IPS DF 4.7 (cell line): ENCODE results near the gene PRSS27.
A peak's percentile ranks its signal among the peaks of the same experiment; 100 is the strongest.
"Not testable (repeated sequence)": the region's sequence is repeated elsewhere in the genome, so short reads cannot be mapped to it uniquely, and the experiment has no call there.

ENCODE experiments used
- DNase-seq: peaks from one replicate; pipeline ENCODE4 v3.0.0-alpha.2; 2013; ENCODE audit warnings: low spot score; ENCODE audit errors: extremely low read depth

The PRSS27 gene

DNA sequence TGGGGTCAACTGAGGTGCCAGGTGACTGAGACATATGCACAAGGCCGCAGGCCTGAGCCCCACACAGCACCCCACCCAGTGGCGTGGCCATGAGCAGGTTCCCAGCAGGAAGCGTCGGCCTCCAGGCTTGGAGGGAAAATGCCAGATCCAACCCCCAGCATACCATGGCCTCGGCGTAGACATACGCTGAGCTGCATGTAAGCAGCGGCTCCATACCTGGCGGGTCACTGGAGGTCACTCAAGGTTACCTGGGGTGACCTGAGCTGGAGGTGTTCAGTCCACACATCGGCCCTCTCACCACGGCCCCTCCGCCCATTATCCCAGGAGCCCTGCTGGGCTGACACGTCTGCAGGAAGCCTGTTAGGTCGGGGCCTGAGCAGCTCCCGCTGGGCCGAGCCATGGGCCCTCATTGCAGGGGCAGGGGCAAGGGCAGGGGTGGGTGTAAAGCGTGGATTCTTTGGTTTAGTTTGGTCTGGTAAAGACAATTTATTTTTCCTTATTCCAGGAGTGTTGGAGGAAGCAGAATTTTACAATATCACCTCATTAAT, 22.5 kb downstream of the PRSS27 start:
- no peak for DNase-seq

DNA sequence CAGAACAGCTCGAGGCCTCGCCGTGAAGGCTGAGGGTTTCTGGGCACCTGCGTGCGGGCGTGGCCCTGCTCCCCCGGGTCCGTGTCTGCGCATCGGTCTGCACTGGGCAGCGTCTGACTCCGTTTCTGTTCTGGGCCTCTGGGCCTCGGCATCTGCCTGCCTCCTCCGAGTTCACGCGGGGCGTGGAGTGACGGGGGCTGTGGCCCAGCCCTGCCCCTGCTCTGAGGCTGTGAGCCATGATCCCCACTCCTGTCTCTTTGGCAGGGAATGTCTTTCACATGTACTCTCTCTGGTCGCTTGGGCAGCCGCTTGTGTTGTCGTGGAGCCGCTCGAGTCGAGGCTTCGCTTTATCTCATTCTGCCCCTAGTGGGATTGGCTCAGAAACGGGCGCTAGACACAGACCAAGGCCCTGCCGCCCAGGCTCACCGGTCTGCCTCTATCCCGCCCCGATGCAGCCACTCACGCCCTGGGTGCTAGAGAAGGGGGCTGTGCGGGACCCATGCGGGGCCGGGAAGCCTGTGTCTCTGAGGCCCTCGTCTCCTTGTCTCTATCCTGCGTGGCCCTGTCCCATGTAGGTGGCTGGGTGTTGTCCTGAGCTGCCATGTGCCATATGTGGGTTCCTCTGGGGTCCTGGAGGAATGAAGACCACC, 23.3 kb downstream of the PRSS27 start:
- DNase-seq: not testable (repeated sequence)

DNA sequence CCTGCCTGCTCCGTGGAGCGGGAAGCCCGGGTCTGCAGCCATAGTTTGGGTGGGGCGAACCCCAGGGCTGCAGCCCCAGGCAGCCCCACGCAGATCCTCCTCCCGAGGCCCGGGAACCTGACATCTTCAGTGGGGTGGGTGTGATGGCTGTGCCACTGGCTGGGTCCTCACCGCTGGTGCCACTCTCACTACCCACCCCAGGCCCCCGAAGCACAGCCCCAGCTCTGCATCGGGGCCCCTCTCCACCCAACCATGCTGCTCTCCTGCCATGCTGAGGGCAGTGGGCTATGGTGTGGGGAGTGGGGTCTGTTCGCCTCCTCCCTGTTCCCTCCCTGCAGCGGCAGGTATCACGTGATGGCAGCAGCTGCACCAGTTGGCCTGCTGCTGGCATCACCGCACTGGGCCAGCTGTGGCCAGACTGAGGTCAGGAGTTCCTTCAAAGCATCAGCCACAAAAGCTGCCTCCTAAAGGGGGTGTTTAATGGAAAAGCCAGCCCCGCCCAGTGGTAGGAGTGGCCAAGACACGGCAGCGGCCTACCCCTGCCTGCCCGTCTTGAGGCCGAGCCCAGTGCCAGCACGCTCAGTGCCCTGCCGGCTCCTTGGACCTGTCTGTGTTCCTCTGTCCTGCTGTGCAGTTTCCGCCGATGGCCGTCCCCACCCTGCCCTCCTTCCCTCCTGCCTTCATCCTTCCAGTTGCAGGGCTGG, 26.9 kb downstream of the PRSS27 start:
- no peak for DNase-seq

DNA sequence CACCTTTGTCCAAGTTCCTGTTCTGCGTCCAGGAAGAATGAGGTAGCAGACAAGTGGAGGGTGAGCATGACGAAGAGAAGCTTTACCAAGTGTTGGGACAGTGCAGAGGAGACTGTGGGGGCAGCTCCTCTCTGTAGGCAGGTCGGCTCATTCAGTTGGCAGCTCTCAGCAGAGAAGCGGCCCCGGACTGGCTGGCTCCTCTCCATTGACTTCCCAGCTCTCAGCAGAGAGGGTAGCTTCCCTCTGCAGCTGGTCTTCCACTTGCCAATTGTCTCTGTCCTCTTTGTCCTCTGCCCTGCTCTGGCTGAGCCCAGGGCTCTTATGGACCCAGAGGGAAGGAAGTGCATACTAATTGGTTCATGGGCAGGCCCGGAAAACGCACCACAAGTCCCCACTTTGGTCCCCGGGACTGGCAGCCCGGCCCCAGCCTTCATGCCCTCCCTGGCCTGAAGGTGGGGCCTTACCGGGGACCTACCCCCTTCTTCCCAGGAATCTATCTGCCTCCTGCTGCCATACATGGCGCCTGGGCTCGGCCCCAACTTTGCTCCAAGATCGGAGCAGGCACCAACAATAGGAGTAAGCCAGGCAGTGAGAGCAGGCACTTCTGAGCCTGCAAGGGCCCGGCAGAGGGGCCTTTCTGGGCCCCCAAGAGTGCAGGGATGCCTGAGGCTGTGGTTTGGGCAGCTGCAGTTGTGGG, 27.6 kb downstream of the PRSS27 start:
- DNase-seq: no peak

DNA sequence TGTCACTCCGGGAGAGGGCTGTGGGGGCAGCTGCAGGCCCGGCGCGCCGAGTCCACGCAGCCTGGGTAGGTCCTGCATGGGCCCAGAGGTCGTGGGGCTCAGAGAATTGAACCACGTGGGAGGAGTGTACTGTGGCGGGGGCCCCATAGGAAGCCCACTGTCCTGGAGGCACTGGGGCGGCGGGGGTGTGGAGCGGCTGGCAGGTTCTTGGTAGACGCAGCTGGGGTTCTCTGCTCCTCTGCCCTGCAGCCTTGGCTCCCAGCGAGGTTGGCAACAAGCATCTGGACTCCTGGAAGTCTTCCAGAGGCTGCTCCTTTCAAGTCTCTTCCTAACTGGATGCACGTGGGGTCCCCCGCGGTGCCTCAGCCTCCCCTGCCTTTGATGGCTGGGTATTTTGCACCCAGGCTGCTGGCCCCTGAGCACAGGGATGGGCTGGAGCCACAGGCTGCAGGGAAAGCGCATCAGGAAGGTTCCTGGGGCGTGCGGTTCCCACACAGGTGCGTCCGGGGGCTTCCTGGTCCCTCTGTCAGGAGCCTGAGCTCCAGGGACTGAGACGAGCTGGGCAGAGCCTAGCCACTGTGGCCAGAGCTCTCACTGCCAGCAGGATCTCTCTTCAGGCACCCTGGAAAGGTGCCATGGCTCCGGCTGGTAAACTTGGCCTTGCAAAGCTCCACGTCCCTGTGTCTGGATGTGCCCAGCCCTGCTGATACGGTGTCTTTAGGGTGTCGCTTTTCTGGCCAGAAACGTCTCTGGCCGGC, 28.4 kb downstream of the PRSS27 start:
- DNase-seq: no peak

DNA sequence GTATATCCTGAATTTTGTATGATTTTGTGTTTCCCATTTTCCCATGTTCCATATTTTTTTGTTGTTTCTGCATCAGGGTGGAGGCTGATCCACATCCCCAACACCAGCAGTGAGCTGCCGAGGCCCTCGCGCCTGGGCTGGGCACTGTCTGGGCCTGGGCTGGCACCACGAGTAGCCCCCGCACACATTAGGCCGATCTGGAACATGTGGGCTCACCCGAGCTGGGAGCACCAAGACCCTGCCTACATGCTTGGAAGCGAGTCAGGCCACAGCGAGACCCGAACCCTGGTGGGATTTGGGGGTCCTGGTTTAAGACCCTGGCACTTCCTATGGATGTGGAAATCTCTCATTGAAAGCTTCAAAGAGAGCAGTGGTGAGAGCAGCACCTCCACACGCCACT, 29.2 kb downstream of the PRSS27 start:
- no peak for DNase-seq

DNA sequence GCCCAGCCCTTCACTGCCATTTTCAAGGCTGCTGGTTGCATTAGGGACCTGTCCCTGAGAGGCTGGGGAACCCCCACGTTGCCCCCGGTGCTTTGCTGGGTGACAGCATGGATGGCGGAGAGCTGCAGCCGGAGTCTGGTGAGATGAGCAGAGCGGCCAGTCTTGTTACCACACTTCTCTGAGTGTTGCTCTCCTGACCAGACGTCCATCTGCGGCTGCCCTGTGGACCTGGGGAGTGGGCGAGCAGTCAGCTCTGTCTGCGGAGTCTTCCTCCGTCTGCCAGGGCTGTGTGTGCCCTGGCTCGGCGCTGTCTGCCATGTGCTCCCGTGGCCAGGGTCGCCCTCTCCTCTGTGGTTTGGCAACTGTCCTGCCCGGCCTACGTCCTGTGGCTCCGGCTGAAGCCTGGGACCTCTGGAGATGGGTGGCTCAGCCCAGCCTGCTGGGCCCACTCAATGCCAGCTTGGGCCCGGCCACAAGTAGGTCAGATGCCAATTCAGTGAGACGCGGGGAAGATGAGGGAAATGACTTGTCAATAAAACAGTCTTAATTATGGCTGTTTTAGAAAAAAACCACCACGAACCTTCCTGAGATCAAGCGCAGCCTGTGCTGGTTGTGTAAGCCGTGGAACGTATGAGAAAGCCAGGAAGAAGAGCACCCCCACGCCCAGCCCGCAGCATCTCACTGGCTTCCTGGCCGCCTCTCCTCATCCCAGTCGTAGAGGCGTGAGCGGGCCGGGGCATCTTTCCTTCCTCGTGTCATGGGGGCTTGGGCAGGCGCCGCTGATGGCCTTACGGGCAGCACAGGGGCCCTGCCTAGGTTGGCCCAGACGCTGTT, 29.8 kb downstream of the PRSS27 start:
- no peak for DNase-seq

DNA sequence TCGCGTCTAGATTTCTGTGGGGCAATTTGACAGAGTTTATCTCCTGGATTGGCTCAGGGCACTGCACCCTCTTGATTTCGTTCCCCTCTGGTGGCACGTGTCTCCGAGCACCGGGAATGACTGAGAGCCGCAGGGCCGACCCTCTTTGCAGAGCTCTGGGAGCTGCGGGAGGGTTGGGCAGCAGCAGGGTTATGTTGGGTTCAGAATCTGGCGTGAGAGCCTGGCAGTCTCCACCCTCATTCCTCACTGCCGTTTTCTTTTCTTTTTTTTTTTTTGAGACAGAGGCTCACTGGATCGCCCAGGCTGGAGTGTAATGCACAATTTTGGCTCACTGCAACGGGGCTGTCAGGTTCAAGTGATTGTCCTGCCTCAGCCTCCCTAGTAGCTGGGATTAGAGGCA, 30.6 kb downstream of the PRSS27 start:
- not testable (repeated sequence) for DNase-seq

DNA sequence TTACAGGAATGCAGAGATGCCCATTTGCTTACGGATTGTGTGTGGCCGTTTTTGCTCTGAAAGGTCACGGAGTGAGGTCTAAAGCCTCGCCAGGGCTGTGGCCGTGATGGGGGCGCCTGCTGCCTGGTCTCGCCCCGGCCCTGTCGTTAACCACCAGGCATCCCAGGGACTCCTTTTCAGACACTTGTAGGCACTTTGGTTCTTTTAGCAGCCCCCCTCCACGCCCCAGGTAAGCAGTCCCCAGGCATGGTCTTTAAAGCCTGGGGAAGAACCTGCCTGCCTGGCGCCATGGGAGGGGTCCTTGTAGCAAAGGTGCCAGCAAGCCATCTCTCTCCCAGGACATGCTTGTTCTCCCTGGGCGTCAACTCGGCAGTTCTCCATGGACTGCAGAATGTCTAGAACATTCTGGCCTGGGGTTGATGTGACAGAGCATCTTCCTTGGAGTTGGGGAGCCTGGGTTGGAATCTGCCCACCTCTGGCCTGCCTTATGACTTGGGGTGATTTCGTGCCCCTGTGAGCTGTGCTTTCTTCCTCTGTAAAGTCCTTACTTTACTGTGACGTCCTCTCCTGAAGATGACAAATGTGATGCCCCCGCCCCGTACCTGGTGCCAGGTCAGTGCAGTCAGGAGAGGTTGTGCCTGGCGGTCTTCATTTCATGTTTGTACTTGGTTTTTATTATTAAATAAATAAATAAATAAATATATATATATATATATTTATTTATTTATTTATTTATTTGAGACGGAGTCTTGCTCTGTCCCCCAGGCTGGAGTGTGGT, 32.3 kb downstream of the PRSS27 start:
- no peak for DNase-seq

DNA sequence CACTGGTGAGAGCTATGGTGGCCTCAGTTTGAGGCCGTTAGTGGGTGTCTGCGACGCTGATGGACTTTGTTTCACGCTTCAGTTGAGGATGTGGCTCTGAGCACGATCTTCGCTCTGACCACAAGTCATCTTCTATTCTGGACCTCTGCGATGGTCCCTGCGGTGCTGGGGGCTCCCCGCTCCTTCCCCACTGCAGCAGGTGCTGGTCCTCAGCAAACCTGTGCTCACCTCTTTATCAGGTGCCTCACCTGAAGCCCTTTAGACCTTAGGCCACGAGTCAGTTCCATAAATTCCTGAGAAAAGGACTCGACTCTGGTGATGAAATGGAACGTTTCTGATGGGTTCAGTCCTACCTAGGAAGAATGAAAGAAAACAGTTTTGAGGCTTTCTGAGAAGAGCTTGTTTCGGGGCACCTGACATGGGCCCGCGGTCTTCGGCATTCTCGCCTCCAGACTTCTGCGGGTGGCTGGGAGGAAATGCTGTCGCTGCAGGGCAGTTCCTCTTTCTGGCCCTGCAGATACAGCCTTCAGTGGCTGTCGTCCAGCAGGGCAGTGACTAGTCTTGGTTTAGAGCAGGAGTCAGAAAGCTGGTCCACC, 33.0 kb downstream of the PRSS27 start:
- DNase-seq: no peak

DNA sequence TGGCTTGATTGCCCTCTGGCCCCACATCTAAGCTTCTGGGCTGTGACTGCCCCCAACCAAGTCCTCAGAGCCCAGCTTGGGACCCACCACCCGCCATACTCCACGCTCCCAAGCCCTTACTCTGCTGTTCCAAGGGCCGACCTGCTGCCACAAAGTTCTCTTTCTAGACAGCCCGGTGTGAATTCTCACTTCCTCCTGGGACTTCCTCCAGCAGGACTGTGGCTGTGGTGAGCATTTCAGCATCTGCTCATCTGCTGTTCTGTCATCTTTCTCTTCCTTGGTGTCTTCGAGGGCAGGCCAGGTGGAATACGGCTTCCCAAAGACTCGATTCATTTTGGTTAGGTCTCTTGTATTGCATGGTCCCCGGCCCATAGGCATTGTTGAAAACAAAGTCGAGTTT, 33.9 kb downstream of the PRSS27 start:
- DNase-seq: not testable (repeated sequence)

DNA sequence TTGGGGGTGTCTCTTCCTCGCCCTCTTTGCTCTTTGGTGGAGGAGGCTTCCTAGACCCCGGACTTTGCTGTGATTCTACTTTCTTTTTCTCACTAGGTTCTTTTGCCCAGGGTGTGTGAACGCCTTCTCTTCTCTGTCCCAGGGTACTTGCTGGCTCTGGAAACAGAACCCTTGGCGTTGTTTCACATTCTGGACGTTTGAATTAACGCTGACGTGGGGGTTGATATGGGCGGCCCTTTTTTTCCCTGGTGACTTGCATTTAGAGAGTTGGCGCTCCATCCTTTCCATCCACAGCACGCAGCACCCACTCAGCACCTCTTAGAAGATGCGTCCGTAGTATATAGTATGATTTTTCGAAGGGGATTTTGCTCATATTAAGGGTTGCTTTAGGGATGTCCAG, 37.0 kb downstream of the PRSS27 start:
- DNase-seq: not testable (repeated sequence)

DNA sequence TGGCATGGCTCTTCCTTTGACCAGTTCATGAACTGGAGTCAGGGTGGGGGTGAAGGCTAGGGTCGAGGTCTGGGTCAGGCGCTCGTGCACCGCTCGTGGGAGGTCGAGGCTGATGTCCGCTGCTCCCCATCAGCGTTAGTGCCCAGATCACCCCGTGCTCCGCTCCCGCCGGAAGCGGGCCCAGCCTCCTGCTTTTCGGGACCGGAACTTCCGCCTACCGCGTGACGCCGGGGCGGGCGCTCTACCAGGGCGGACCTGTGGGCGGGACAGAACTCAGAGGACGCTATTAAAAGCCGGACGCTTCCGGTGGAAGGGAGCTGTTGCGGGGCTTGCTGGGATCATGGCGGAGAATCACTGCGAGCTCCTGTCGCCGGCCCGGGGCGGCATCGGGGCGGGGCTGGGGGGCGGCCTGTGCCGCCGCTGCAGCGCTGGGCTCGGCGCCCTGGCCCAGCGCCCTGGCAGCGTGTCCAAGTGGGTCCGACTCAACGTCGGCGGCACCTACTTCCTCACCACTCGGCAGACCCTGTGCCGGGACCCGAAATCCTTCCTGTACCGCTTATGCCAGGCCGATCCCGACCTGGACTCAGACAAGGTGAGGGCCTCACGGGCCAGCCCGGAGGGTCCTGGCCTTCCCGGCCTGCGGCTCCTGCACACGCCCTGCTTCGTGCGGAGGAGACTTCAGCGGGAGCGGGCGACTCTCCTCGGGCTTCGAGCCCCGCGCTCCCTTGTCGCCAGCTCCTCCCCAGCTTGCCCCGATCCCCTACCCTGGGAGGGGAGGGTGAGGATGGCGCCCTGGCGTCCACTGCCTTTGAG, 37.6 kb downstream of the PRSS27 start, which contains the start of gene KCTD5:
Gene KCTD5 (plus strand): TSS at position 315 of the 813 bp plus-strand sequence. CDS start 26 bp downstream, at position 341.
- peak; percentile 72 for DNase-seq

DNA sequence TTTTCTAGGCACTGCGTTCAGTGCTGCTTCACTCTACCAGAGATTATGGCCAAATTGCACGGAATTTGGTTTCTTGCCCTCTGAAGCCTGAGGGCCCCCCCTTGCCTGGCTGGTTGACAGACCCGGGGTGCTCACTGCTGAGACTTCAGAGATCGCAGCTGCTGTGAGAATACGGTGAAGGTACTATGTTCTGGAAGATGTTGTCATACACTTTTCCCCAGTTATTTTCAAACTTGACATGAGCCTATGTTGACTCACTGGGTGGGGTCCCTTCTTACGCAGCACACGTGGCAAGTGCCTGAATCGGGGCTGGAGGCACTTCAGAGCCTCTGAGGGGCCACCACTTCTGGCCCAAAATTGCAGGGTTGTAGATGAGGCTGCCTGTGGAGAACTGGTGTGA, 39.7 kb downstream of the PRSS27 start:
- not testable (repeated sequence) for DNase-seq

DNA sequence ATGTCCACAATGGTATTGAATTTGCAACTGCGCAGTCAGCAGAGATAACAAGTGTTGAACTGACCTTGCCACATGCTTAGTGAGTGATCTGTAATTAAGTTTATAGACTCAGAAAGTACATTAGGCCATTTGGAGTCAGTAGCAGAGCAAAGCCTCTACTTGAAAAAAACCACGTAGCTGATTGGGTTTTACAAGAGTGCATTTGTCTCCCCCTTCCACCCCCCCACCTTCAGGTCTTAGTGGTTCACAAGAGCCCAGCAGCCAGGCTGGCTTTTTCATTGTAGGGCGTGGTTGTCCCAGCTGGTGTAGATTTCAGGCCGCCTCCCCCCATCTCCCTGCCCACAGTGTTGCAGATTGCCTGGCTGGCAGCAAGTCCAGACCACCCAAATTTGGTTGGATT, 40.1 kb downstream of the PRSS27 start:
- not testable (repeated sequence) for DNase-seq

DNA sequence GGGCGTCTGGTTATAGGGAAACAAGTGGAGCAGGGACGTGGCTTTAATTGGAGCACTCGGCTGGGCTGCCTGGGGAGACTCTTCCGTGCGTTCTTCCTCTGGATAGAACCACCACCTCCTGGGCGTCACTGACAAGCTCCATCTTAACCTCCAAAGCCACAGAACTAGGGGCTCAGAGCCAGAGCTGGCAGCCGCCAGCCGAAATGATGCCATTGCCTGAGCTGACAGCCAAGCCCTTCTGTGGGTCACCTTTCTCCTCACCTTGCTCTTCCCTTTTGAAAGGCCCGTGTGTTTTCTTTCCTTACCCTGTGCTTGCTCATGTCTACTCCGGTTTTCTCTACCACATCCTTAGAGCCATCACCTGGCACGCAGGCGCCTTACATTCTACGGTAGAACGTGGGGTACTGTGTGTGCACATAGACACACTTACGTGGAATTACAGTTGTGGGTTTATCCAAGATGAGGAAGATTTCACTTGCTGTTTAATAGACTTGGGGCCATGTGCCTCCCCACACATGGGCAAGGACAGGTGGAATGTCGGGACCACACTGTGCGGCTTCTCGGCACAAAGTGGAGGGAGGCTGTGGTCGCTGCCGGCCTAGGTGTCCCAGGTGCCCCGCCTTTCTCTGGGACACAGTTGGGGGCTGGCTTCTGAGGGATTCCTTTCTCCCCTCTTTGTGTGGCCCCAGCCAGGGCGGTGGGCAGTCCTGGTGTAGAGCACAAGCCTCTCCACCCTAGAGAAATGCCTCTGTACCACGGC, 41.6 kb downstream of the PRSS27 start:
- not testable (repeated sequence) for DNase-seq

DNA sequence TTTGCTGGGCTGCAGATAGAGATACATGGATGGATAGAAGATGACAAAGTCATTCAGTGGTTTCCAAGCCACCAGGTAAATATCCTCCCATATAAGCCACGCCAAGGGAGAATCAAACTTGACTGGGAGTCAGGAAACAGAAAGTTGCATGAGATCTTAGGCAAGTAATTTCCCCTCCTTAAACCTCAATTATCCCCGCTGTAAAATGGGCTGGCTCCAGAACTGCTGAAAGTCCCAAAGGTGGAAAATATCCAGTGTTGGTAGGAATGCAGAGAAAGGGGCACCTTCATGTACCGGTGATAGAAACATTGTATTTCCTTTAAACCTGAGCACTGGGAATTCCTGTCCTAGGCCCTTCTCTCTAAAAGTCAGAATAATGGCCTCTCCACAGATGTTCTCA, 43.1 kb downstream of the PRSS27 start:
- not testable (repeated sequence) for DNase-seq

DNA sequence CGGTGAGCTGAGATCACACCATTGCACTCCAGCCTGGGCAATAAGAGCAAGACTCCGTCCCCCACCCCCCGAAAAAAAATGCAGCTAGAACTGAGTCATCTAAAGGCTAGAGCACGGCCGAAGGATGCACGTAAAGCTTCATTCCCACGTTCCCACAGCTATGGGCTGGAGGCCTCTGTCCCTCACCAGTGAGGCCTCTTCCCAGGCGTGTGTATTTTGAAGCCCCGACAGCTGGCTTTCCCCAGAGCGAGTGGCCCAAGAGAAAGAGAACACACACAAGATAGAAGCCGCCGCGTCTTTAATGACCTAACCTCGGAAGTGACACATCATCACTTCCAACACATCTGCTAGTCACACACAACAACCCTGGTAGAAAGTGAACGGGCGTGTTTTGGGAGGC, 44.3 kb downstream of the PRSS27 start:
- no peak for DNase-seq
